GM12892 (cell line): ENCODE measurements around the gene DLGAP1.

Experiments used
- POLR2A ChIP-seq: IDR thresholded peaks from 2 replicates; pipeline ENCODE4 v1.6.1; 2011; ENCODE audit warnings: low read depth, low read length, control low read depth
- TAF1 ChIP-seq: IDR thresholded peaks from 2 replicates; pipeline ENCODE4 v1.6.1; 2011; ENCODE audit warnings: low read depth, mild to moderate bottlenecking, control low read depth, low read length, borderline replicate concordance

DNA sequence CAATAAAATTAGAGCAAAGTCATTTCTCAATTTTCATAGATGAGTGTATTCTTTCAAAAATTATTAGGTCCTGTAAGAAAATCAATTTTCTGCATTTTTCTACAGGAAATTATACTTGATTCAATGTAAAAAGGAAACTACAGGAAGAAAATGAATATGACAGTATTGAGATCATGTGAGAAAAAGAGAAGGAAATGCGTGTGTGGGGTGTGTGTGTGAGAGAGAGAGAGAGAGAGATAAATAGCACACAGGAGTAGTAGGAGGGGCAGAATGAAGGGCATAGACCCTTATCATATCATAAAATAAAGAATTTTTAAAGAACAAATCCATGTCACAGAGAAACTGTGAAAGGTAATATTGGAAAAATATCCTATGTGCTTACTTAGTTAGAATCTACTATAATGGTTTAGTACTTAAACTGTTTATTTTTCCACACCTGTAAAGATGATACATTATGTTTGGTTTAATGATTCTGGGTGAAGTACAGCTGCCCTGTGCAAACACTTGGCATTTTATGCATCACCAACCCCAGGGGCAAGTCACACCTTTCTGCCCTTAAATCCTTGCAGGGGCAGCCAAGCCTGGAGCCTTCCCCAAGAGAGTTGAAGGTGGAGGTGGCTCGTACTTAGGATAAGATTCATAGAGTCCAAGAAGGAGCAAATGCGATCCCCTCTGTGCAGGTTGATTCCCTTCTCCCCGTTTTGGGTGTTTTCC is 728.7 kb downstream of the DLGAP1 start:
- TF ChIP-seq POLR2A, result no peak
- TF ChIP-seq TAF1, result no peak
